Right forelimb (tissue), 1 donor: ENCODE results near the gene TSC22D3.
"Not testable (repeated sequence)": the region's sequence is repeated elsewhere in the genome, so short reads cannot be mapped to it uniquely, and the experiment has no call there.

ENCODE experiments used
- DNase-seq: peaks from one replicate; pipeline ENCODE4 v3.0.0-alpha.2; 2018

Gene TSC22D3

DNA sequence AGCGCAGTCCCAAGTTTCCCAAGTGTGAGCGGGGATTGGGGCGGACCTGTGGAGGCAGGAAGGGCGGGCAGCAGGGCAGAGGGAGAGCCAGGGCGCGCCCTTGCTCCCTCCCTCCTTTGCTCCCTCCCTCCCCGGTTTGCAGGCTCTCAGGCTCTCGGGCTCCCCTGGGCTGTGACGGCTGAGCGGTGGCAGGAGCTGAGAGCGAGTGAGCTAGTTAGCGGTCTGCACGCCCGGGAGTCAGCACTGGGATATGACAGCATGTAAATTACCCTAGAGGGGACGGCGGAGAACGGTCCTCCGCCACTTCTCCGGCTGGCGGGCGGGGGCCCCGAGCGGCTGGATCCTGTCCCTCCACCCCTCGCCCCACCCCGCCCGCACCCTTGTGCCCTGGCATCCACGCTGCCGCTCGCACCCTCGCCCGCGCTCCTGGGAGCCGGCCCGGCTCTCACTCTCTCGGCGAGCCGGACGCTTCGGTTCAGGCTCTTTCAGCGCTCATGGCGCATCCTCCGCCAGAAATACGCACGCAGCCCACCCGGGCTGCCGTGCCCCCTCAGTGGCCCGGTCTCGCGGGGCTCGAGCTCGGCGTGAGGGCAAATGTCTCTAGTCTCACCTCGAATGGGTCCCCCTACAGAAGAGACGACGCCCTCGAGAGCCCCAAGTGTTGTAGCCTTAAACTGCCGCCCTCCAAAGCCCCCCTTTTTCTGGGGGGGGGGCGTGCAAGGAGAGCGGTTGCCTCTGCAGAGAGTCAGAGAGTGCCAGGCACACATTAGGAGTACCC, at the start of gene TSC22D3:
TSC22D3 (minus strand) TSS at position 54 of the 778 bp plus-strand sequence. CDS start 368 bp downstream, outside the sequence.
- DNase-seq: peak; percentile 72

DNA sequence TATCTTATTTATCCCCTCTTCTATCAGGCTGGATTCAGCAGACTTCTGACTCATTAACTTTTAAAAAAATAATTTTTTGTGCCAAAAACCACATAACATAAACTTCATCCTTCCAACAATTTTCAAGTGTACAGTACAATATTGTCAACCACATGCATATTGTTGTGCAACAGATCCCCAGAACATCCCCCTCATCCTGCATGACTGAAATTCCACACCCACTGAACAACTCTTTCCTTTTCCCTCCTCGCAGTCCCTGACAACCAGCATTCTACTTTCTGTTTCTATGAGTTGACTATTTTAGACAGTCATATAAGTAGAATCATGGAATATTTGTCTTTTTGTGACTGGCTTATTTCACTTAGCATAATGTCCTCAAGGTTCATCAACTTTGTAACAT, 47.9 kb upstream of the TSC22D3 start:
- no peak for DNase-seq

DNA sequence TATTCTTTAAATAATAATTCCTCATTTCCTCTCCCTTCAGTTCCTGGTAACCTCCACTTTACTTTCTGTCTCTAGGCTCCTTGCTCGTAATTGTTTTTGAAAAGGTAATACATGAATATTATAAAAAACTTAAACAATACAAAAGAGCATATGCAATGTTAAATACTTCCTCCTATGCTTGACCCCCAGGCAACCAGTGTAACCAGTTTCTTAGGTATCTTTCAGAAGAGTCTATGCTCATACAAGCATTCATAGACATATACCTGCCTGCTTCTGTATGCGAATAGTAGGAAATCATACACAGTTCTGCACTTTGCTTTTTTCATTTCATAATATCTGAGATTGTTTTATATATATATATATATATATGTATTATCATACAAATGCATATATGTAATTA, 47.5 kb upstream of the TSC22D3 start:
- no peak for DNase-seq

DNA sequence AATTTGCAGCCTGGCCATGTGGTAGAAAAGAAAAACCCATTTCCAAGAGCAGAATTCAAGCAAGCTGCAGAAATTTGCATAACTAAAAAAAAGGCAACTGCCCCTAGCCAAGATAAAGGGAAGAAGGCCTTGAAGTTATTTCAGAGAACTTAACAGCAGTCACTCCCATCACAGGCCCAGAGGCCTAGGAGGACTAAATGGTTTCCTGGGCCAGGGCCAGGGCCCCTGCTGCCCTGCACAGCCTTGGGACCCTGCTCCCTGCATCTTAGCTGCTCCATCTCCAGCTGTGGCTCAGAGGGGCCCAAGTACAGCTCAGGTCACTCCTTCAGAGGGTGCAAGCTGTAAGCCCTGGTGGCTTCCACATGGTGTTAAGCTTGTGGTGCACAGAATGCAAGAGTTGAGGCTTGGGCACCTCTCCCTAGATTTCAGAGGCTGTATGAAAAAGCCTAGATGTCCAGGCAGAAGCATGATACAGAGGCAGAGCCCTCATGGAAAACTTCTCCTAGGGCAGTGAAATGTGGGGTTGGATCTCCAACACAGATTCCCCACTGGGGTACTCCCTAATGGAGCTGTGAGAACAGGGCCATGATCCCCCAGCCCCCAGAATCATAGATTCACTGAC, 43.4 kb upstream of the TSC22D3 start:
- DNase-seq: no peak

DNA sequence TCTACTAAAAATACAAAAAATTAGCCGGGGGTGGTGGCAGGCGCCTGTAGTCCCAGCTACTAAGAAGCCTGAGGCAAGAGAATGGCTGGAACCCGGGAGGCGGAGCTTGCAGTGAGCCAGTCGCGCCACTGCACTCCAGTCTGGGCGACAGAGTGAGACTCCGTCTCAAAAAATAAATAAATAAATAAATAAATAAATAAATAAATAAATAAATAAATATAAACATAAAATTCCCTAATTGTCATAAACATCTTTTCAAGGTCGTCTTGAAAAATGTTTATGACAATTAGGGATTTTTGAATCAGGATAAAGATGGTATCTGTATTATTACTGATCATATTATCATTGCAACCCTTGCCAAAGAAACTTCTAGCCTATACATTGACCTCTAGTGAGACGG, 34.5 kb upstream of the TSC22D3 start:
- DNase-seq: not testable (repeated sequence)

DNA sequence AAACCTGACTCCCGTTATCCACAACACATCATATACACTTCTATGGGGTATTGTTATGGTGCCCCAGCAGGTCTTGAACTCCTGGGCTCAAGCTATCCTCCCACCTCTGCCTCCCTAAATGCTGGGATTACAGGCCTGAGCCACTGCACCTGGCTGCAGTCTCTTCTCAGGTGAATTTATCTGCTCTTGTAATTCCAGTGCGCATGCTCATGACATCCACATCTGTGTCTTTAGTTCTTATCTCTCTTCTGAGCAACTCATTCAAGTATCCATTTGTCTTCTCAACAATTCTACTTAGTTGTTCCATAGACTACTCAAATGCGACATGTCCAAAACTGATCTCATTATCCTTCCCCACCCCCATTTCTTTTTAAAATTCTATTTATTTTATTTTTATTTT, 29.6 kb upstream of the TSC22D3 start:
- no peak for DNase-seq

DNA sequence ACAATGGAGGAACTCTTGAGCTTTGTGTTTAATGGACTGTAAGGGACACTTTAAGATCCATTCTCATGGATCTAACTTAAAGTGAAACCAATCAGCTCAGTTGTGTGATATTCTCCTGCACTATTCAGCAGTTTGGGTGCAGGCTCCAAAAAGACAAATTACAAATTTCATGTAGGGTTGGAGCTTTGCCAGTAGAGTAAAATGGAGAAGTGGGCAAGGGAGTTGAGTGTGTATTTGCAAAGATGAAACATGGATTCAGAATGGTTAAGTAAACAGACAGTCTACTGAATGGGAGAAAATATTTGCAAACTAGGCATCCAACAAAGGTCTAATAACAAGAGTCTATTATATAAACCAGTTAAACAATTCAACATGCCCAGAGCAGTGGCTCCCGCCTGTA, 28.8 kb upstream of the TSC22D3 start:
- no peak for DNase-seq

DNA sequence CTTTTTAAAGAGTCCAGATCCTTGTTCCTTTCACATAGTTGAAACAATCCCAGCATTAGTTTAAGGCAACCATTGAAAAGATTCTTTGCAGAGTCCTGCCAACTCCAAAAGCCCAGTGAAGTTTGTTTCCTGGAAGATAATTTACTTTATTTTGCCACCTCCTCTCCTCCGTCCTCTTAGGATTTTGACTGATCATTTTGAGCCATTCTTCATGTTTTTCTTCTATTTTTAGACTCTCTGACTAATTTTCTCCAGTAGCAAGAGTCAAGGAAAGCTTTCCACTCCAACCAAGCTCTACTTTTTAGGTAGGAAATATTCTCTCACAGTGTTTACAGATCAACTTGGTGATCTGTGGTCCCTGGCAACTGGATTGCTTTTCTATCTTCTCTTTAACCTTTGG, 12.2 kb upstream of the TSC22D3 start:
- no peak for DNase-seq

DNA sequence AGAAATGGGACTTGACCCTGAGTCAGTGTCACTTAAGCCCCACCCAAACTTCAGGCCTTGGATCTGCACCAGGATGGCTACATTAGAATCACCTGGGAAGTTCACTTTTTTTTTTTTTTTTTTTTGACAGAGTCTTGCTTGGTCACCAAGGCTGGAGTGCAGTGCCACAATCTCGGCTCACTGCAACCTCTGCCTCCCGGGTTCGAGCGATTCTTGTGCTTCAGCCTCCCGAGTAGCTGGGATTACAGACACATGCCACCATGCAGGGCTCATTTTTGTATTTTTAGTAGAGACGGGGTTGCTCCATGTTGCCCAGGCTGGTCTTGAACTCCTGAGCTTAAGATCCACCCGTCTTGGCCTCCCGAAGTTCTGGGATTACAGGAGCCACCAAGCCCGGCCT, 4.9 kb upstream of the TSC22D3 start:
- DNase-seq: no peak

DNA sequence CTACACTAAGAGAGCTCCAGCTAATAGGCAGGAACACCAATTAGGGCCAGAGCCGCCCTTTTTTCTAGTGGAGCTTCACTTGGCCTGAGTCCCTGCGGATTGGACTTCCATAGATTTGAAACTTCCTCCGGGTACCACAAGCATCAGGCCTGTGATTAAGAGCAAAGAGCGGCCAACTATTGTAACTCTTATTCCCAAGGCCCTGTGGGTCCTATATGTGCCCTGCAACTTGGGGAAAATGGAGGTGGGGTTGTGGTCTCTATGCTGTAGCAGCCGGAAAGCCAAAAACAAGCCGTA, 1.9 kb upstream of the TSC22D3 start, which contains the start of gene NCBP2L:
NCBP2L (plus strand) TSS at position 198 of the 297 bp plus-strand sequence. CDS start 16,488 bp downstream, outside the sequence.
- no peak for DNase-seq

DNA sequence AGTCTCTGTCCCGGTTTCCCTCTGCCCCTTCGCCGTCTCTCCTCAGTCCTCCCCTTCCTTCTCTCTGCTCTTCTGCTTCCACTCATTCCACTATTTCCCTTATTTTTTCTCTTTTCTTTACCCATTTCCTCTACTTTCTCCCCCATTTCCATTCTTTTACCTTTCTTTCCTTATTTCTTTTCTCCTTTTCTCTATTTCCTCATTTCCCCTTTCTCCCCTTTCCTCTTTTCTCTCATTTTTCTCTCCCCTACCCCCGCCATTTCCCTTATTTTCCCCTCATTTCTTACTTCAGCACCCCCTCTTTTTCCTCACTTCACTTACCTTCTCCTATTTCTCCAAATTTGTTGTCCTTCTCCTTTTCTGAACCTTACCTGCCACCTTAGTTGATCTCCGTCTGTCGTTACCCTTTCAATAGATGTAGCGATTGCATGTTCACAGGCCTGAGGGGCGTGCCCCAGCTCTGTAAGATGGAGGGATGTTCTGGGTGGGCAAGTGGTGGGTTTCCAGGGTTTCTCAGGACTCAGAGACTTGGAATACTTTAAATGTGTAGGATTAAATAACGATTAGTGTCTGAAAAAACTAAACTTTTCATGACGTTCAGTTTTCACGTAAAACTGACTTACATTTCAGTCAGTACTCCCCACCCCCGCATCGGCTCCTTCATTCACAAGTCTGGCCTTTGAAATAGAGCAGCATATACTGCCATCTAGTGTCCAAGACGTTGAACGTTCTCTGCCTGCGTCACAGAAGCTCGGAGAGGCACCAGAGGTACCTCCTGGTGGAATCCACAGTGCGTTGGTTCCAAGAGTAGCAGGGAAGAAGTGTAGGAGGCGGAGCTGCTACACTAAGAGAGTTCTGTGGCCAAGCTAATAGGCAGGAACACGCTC, 1.3 kb upstream of the TSC22D3 start:
- DNase-seq: peak; percentile 75

DNA sequence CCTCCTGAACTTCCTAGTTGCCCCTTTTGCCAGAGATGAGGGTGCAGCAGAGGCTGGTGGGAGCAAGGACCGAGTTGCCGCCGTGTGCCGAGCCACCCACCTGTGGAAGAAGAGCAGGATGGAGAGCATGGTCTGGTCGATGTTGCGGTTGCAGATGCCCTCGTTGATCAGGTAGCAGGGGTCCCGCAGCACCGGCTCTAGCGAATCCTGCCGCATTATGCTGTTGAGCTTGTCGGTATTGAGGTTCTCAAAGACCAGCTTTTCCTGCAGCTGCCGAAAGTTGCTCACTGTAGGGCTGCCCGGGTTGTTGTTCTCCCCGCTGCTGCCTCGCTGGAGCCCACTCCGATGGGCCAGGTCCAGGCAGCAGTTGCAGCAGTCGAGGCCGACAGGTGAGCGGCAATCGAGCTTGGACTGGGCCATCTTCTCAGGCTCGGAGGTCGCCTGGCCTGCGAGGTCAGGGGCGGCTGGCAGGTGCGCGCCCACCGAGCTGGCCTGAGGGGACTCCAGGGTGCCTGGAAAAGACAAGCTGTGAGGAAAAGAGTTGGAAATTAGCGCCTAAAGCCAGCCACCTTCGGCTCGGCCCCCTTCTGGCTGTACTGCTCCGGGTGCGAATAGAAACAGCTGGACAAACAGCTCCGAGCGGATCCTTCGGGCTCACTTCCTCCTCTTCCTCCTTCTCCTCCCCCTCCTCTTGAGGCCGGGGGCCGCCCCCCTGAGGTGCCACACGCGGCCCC, 420 bp downstream of the TSC22D3 start:
- no peak for DNase-seq

DNA sequence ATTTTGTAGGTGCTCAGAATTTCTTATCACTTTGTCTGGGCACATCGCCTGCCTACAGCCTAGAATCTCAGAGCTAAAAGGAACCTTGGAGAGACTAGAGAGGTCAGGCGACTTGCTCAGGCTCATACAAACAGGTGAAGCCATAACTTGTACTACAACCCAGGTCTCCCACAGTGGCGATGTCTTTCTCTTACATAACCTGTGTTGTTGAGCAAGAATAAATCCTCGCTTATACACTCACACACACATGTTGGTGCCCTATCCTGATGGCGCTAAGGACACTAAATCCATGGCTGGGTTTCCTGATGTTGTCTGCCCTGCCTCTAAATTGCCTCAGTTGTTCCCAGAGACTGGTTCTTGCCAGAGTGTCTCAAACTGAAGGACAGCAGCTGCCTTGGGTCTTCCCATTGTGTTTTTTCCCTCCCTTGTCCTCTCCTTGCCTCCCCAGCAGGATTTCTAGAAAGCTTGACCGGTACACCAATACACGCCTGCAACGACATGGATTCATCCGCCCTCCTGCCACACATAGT, 1.6 kb downstream of the TSC22D3 start:
- DNase-seq: no peak

DNA sequence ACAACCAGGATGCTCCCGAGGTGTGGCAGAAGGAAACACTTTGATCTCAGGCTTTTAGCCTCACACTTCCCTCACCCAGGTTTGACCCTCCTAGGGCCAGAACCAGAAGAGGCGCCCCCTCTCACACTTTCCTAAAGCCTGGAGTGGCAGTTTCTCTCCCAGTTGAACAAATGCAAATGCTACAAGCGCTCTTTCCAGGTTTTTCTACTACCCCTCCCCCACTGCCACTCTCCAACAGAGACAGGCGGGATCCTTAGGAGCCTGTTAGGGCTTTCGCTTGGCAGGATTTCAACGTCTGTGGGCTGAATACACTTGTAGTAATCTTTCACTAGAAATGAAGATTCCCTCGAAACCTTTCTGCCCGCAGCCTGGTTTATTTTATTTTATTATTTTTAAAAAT, 2.4 kb downstream of the TSC22D3 start:
- DNase-seq: no peak

DNA sequence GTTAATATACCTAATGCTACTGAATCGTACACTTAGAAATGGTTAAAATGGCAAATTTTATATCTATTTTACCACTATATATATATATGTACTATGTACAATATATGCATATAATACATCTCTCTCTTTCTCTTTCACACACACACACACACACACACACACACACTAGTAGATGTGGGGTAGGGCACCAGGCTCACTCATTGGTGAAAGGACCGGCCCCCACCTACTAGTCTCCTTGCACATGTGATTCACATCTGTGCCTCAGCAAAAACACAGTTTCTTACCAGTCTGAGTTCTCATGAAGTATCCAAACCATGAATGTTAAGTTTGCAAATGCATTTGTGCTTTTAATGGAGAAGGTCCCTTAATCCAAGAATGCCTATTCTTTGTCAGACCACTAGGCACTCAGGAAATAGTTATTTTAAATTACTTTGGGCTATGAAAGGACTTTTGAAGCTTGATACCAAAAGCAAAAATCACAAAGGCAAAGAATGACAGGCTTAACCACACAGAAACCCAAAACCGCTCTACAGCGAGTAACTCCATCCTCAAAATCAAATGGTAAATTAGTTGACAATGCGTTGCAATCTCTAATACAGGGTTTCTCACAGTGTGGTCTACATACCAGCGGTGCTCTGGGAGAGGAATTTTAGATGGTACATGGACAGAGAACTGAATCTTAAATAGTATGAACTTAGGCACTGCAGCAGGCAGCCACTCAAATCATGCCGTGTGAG, 5.8 kb downstream of the TSC22D3 start:
- no peak for DNase-seq

DNA sequence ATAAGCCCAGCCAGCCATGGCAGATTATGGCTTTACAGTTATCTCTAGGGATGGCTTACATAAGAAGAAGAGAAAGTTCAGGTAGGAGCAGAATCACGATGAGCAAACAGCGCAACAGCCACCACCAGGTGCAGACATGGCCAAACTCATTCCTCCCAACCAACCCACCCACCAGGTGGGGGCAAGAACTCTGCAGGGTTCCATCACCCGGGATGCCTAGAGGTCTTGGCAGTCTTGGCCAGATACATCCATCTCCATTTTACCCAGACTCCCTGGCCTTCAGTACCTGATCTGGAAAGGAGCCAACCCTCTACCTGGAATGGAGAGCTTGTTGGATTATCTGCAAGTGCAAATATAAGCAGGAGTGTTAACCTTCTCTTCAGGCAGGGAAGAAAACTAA, 7.5 kb downstream of the TSC22D3 start:
- no peak for DNase-seq

DNA sequence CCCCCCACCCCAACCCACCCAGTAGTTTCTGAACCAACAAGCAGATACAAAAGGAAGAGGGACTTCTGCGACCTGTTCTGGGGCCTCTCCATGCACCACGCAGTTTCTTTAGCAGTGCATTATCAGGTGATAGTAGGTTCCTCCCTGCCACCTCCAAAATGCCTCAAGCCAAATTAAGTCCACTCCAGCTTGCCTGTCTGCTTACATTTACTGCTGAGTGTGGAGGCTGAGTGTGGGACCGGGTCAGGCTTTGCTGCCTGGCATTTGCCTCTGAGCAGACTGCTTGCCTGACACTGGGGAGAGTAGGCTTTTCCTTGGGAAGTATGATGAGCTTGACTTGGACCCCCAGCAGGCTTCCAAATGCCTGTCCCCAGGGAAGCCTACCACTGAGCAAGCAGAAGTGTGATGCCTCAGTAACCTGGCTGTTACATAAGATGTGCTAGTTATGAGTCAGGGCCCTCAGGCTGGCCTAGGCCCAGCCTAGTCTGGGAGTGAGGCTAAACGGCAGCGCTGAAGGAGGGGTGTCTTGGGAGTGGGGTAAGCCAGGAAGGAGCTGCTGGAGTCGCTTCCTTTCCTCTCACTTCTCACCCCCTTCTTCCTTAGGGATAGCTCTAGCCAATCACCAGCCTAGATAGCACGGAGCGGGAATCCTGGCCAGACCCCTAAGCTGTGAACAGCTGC, 9.0 kb downstream of the TSC22D3 start:
- no peak for DNase-seq

DNA sequence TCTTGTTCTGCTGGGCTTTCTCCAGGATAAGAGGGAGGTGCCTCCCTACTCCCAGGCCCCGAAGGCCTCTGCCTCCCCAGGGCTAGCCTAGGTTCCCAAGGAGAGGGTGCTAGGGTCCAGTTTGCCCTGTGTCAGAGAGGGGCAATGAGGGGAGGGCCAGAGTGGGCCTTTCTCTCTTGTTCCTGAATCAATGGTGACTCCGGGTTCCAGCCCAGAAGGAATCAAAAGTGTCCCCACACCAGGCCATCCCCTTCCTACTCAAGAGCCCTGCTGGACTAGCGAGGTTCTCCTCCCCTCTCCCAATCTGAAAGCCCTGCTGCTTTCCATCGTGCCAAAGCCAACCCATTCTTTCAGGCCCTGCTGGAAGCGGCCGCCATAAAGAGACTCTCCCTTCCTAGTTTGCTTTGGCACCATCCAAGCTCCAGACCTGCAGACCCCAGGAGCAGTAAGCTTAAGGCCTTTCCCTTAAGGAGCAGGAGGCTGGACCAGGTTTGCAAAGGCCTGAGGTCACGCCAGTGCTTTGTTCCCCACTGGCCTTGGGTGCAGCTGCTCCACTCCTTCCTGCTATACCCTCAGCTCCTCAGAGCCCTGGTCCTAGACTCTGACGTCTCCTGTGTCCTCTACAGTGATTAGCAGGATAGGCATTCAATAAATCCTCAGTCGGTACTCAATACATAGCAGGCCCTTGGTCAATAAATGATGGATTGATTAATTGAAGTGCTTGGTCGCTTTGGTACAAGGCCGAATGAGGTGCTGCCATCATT, 10.6 kb downstream of the TSC22D3 start:
- DNase-seq: no peak

DNA sequence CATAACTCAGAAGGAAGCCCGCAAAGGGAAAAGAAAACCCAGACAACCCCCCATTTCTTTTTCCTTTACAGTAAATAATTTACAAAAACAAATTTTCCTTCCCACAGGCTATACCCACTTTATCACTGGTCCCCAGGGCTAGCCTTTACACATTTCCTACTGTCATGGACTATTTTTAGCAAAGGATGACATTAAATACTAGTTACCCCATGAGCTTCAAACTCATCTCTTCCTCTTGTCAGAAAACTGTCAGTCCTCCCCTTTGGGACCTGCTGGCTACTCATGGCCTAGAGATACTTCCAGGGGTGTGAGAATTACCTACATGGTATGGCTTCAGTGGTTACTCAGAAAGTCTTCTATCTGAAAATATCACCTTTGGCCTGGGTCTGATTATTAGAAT, 11.9 kb downstream of the TSC22D3 start:
- no peak for DNase-seq

DNA sequence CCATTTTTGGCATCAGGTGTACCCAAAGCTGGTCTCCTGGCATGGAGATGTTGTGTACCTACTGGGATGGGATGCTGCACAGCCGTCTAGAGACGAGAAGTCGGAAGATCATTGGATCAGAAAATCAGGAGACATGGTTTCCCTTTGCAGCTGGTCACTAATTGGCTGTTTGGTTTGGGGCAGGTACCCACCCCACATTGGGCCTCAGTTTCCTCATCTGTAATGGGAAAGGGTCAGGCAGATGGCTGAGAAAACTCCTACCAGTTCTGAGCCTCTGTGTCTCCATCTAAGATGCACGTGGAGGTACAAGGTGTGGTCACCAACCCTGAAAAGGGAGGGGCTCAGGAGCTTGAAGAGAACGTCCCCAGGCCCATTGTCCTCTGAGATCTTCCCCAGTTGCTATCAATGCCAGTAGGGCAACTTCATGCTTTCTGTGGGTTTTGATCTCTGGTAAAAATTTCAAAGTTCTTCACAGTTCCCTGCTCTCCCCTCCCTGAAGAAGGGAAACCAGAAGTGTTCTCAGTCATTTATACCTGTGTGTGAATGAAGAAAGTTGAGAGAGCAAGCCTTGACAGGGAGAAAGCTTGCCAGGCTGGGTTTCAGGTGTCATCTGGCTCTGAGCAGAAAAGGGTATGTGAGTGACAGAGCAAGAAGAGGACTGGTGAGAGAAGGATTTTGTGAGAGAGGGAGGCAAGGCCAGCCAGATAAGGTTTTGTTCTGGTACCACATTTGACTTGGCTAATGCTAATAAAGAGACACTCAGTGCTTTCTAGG, 15.1 kb downstream of the TSC22D3 start:
- no peak for DNase-seq
